ENCODE results near the gene ANKRD66.

ANKRD66 gene

DNA sequence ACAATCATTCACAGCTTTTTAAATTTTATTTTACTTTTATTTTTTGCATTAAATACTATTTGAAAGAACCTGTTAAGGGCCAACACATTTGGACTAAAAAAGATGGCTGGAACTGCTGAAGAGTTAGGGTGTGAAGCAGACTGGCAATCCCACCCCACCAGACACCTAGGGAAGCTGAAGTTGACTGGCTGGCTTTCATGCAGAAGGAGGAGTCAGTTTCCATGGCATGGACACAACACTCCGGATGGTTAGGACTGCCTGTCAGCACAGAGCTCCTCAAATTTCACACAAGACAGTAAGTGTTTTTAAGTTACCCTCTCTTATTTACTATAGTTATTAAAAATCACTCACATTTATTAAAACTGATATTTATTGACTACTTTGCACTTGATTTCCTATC, at the start of gene ANKRD66:
Gene ANKRD66 (plus strand): TSS at position 238 of the 400 bp plus-strand sequence. CDS start 5,016 bp downstream, outside the sequence.
- DNase-seq = no peak

DNA sequence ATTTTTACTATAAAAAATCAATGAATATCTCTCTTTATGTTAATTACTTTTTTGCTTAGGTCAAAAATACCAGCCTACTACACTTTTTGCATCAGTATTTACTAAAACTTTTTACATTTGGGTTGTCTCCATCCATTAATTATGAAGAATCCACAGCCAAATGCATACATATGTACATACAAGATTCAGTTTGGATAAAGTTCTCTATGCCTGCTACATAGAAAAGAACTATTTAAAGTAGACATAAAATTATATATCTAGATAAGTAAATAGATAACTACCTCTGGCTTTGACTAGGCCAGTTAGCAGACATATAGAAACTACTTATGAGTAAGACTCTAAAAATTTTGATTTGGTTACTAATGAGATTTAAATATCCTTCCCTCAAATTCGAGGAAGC, 46.8 kb upstream of the ANKRD66 start:
- no peak for DNase-seq

DNA sequence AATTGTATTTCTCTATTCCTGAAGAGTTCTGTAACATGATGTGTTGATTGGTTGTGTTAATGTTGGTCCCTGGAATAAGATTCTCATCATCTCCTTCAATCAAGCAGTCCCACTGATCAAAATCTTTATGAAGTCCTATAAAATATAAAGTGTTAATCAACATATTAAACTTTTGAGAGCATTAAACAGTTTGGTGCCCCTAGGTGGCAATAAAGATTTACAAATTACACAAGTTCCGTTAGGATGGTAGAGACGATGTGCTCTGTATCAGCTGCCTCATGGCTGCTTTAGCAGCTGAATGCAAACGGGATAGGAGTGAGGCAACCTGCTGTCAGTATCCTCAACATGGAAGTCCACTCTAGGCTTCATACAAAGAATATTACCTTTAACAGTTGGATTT, 42.2 kb upstream of the ANKRD66 start:
- DNase-seq = peak; percentile 54 to 75 (median 57)

DNA sequence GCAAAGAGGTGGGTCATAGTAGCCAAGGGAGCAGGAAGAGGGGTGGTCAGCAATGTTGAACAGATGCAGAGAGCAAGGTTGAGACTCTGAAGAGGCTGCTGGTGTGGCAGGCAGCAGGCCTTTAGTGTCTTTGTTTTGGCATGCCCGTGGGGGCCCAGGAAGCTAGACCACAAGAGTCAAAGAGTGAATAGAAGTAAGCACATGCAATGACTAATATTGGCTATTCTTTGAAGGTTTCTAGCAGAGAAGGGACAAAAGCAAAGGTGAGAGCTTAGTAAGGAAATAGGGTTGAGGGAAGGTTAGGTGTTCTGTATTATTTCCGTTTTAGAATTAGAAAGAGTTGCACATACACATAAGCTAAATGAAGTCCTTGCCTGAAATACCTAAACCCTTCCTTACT, 40.3 kb upstream of the ANKRD66 start:
- DNase-seq = no peak

DNA sequence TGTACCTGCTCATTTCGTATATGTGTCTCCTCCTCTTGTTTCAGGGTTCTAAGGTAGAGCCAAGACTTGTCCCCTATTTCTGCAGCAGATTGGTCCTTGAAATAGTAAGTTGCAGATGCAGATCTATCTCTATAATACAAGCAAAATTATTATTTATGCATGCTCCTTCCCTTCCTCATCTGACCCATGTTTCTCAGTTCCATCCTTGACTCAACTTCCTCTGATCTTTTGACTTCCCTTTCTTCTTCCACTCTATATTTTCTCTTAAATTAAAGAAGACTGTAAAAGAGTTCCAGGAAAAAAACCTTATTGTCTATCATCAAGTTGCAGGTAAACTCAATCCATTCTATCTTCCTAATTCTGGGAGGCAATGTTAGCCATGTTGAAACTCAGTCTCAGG, 35.2 kb upstream of the ANKRD66 start:
- peak in 1 of 3 donors; percentile 31 for DNase-seq

DNA sequence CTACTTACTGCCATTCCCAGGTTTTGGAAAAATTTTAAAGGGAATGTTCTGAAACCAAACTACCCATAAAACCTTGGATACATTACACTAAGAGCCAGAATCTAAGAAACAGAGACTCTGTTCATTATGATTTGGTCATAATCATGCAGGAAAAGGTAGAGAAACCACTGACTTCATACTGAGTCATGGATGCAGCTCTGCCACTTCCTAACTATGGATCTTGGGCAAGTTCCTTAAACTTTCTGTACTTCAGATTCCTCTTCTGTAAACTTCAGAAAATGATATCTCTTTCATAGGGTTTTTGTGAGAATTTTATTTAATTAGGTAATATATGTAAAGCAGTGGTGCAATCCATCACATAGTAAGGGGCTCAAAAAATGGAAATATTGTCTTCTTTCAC, 31.6 kb upstream of the ANKRD66 start:
- DNase-seq = peak; percentile 71 to 92 (median 87)

DNA sequence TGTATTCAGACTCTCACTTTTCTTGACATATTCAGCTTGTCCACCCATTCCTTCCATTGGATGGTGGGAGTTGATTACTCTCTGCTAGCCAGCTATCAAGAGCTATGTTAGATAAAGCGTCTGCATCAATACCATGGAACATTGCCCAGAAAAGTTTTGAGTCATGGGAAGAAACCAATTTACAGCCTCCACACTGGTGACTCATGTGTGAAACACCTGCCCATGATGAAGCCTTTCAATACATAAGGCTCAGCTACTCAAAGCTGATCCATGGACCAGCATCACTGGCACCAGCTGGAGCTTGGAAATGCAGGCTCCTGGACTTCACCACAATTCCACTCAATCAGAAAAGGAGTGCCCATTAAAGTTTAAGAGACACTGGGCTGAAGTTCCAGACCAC, 27.6 kb upstream of the ANKRD66 start:
- peak; percentile 38 to 44 (median 41) for DNase-seq

DNA sequence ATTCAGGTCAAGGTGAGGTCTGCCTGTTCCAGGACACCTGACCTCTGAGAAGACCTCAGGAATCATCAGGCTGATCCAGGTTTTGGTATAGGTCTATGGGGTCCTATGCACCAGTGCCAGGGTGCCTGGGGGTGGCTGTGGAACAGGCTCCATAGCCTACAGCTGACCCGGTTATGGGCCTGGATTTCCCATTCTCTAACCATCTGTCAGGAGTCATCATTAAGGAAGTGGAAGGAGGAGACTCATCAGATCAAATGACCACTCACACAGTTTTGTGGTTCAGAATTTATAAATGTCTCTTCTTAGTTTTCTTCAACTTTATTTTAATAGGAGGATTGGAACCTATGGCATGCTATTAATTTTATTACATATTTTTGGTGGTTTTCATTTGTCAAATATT, 26.3 kb upstream of the ANKRD66 start:
- DNase-seq = peak; percentile 52 to 64 (median 61)

DNA sequence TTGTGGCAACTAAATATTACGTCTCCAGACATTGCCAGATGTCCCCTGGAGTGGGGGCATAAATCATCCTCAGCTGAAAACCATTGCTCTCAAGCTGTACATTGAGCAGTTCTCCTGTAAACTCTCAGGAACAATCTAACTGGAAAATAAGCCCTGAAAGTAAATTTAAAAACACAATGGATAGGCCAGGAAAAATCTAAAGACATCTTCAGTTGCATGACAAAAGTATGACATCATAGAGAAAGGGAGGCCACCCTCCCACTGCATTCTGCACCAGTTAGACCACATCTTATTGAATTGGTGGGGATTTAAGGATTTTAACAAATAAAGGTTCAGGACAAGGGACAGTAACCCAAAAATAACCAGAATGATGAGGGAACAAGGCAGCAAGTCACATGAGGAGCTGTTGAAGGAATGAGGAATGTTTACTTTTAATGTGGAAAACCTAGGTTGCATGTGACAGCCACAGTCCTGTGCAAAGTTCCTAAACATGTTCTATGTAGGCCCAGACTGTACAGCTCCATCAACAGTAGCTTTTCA, 16.9 kb upstream of the ANKRD66 start:
- no peak for DNase-seq

DNA sequence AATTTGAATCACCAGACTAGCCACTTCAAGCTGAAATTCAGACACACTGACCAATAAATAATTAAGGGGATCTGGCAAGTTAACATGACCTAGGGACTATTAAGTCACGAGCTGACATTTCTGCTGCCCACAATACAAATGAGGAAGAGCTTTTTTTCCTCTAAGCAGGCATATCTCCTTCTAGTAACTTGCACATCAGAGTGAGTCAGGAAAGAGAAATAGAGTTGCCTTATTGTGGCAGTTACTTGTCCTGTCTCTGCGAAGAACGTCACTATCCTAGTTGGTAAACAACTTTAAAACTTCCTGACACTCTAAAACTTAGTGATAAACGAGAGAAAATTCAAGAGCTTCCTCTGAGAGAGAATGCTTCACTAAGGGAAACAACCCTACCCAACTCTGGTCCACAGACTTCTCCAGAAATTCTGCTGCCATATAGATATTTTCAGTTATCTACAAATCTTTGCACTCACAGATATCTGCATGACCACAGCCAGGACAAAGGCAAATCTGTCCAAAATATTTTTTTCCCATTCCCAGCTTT, 15.7 kb upstream of the ANKRD66 start:
- DNase-seq = peak; percentile 83 to 97 (median 94)

DNA sequence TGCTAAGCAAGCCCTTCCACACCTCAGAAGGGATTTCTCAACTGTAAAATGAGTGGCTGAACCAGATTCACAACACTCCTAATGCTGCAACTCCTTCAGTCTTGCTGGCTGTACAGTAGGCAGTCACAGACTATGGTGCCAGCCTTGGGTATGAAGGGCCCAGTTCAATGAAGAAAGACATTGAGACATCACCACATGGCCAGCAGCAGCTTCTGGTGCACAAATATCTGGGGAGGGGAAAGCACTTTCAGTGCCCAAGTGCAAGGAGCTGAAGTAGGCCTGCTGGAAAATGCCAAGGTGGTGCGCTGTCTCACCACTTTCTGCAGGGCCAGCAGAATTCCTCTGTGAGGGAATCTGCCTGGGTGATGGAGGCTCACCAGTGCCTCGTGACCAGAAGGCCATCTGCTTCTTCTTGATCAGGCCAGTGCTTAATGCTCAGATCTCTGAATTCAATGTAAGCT, 13.4 kb upstream of the ANKRD66 start:
- no peak for DNase-seq

DNA sequence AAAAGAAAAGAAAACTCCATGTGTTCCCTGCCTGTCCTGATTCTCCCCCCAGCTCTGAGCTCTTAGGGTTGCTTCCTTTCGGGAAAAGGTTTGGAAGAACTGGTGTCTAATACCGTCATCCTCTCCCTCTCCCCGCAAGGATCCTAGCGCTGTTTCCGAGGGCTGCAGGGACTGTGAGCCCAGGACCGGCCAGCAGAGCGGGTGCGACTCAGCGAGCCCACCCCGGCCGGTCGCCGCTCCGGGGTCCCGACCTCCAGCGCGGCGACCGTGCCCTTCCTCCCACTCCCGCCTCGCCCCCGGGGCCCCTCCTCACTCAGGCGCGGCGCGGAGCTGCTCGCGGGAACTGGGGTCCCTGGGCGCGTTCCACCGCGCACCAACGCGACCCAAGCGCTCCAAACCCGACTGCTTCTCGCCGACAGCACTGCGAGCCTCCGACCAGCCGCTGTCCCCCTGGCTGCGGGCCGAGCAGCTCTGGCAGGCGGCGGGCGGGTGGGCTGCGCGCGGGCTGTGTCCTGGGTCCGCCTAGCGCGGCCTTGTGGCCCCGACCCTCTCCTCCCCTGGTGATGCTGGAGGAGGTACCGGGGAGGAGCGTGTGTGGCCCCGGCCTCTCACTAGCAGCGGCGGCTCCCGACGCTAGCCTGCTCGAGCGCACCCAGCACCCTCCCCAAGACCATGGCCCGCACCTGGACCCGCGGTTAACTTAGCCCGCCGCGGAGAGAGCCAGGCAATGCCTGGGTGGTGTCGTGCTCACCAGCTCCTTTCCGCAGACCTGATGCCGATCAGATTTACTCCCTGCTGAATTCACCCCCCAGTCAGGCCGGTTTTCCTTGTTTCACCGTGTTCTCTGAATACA, 11.6 kb upstream of the ANKRD66 start, which contains the start of gene PLA2G7:
Gene PLA2G7 (minus strand): TSS at position 509 of the 853 bp plus-strand sequence. CDS start 12,484 bp downstream, outside the sequence.
- peak; percentile 55 to 75 (median 57) for DNase-seq

DNA sequence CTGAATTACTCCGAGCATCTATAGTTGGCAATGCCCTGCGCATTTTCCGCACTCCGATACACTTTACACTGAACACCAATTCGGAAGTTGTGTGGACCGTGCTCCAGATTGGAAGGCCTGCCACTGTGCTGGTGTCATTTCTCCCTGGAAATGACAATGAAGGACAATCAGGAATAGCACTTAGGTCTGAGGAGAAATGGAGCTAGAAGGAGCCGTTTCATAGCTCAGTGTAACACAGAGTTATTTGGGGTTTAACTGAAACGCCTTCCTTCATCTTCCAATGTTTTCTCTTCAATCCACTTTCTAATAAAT, 11.1 kb upstream of the ANKRD66 start:
- DNase-seq = no peak

DNA sequence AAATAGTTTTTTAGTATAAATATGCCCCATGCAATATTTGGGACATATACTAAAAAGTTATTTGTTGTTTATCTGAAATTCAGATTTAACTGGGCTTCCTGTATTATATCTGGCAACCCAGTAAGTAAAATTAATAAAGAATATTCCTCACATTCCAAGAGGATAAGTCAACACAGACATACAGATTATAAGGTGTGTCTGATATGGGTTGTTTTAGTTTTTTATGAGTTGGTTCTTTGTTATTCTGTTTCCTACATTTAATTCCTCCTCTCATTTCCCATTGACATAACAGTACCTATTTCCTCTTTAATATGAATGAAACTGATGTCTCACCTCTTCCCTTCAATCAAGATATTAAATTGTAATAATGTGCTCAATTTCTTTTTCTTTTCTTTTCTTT, 9.8 kb upstream of the ANKRD66 start:
- DNase-seq = no peak

DNA sequence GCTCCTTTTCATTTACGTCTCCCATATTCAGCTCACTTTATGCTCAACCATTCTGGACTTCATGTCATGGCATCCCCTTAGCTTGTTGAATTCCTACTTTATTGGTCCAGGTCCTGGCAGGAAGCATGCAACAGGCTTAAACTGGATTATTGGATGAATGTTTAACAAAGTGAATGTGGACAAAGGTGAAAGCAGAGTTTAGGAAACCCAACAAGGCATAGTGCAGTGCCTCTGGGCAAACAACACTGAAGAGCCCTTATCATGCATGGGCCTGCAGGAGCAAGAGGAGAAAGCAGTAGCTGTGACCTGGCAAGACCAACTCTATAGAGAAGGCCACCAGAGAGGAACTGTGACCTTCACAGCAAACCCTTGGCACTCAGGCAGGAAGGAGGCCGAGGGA, 5.3 kb upstream of the ANKRD66 start:
- DNase-seq = no peak

DNA sequence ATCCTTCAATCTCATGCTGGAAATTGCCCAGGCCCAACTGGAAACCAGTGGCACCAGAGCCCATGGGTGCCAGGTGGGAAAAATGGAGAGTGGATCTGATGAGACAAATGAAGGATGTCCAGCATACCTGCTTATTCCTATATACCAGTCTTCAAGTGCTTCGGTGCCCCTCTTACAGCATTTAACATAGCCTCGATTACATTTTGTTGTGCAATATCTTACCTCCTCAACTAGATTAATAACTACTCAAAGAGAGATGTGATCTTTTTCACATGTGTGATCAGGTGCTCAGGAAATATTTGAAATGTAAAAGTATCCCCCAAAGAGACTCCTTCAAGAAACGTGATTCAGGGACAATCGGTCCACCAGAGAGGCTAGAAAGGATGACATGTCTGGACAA, 4.8 kb upstream of the ANKRD66 start:
- DNase-seq = no peak

DNA sequence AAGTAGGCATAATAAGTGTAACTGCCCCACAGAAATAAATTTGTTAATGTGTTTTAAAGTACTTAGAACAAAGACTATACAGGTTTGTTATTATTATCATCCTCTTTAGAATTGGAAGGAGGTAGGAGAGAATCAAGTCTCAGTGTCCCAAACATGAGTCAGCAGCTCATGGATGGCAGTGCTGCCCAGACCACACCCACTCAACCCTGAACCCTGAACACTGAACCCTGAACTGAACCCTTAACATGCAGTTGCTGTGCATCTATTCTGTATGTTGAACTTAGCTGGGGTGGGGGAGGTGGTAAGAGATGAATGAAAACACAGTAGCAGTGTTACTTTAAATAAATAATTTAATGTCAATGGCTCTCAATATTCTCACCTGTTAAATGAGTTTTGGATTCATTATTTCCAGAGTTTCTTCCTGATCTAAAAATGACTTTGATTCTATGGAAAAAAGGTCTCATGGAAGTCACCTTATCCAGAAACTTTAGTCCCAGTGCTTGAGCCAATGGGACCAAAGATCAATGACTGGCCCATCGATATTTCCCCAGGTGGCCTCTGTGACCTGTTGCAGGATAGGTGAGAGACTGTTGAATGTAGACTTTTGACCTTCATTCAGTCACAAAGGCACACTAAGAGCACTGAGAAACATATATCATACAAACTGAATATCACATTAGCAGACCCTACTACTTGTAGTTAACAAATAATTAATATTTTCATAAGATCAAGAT, 3.1 kb upstream of the ANKRD66 start:
- DNase-seq = no peak

DNA sequence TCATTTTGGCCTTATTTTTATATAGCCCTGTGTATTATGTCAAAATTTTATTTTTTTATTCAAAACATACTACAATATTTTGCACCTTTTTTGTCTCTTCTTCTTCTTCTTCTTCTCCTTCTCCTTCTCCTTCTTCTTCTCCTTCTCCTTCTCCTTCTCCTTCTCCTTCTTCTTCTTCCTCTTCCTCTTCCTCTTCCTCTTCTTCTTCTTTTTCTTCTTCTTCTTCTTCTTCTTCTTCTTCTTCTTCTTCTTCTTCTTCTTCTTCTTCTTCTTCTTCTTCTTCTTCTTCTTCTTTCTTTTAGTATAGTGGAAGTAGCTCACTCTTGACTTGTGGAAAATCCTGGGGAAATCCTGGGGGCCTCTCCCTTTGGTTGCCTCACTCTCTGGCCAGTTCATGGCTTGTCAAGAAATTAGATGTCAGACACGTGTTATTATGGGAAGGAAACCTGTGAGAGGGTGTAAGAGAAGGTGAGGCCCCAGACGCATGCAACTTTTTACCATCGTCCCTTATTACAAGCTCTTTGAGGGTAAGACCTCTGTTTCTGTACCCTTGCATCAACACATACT, 2.5 kb upstream of the ANKRD66 start:
- peak; percentile 78 to 80 (median 79) for DNase-seq

DNA sequence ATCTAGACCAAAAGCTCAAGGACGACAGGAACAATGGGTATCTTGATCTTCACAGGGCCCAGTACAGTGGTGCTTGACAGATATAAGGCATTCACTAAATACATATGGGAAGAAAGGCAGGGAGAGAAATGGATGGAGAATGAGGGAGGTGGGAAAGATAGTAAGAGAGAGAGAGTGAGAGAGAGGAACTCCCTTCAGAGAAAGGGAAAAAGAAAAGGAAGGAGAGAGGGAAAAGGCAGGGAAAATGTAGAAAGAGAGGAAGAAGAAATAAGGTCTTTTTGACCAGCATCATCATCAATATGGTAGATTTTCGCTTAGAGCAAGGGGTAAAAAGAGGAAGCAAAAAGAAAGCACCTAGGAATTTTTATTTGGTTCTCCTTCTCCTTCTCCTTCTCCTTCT, 760 bp upstream of the ANKRD66 start:
- DNase-seq = no peak

DNA sequence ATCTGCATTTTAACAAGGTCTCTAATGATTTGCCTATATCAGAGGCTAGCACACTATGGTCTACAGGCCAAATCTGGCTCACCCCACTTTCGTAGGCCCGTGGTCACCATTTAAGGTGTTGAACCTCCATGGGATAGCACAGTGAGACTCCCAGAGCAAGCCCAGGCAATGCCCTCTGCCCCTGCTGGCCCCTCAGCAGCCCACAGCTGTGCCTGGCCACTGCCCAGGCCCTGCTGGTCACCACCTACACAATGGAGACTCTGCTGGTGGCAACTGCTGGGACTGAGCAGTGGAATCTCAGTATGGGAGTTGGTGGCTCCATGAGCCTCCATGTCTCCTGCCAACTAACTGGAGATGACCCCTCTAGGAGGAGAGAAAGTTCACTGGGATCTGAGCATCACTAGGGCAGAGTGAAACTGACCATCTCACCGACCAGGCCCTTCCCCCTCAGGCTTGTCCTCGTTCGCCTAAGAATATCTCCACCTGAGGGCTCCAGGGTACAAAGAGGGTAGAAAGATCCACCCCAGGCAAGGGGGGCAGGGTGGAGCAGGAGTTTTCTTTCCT, 2.3 kb downstream of the ANKRD66 start:
- DNase-seq = no peak

DNA sequence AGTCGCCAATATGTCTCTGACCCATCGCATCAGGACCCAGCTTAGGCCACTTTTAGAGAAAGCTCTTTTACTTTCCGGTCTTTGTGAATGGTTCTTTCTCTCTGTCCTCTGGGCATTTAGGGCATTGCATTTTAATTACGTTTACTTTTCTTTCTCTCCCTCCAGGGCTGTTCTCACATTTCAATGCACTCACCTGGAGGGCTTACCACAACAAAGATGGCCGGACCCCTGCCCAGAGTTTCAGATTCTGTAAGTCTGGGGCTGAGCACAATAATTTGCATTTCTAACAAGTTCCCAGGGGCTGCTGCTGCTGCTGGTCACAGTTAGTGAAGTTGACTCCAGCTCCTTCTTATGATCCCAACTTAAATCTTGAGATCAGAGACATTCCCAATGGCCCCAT, 3.0 kb downstream of the ANKRD66 start:
- no peak for DNase-seq

DNA sequence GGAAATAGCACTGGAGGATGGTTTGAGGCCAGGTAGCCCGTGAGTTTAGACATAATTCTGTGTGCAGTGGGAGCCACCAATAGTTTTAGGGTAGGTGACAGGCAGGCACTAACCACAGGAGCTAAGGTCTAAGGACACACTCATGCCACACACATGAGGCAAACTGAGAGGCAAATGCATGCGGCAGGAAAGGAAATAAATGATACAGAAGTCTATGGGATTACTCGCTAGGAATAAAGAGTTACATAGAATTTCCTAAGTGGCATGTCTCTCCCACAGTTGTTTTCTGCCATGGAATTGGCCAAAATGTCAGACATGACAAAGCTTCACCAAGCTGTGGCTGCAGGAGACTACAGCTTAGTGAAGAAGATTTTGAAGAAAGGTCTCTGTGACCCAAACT, 4.9 kb downstream of the ANKRD66 start:
- no peak for DNase-seq

DNA sequence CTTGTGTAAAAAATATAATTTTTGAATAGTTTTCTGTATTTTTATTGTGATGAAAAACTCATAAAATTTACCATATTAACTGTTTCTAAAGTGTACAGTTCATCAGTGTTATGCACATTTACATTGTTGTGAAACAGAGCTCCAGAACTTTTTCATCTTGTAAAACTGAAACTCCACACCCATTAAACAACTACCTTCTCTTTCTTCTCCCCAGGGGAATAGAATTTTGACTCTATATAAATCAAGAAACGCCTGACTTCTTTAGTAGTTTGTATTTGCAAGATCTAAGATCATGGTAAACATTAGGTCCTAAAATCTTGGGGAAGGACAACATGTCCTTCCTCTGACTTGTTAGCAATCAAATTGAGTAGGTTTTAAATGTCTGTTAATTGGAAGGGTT, 9.1 kb downstream of the ANKRD66 start:
- DNase-seq = no peak

All from suppressor macrophage treated with lipopolysaccharide for 1 hour (primary cell).